Sigmoid colon (tissue), 4 donors: ENCODE data around the gene ZFAND3.

Experiments
- CTCF ChIP-seq, 4 experiments: fragments of 450-650 bp in 3 of 4; fragments of 200-600 bp in 1 of 4; IDR thresholded peaks; one replicate each; pipeline ENCODE4 v1.5.1; 2016 to 2019; ENCODE audit warnings: antibody characterized with exemption in 4 of 4, mild to moderate bottlenecking in 3 of 4, moderate library complexity in 2 of 4
- POLR2AphosphoS5 ChIP-seq, 4 donors: sonication (generic); formaldehyde crosslinking; IDR thresholded peaks; one replicate each; pipeline ENCODE4 v1.6.1; 2017; ENCODE audit warnings: antibody characterized with exemption in 4 of 4

GRCh38 chr6:38067263-38067980 lies 247.9 kb downstream of the ZFAND3 start:
- TF ChIP-seq CTCF (IDR thresholded peaks at IDR 0.05) (no peak), POLR2AphosphoS5 (IDR thresholded peaks at IDR 0.05) (no peak)
